CD4-positive, alpha-beta T cell treated with Interferon alpha-2 for 1 hour (primary cell): Measurements from ENCODE around the gene GRM8.

Experiments used
- DNase-seq, 2 donors: peaks; one replicate each; pipeline ENCODE4 v3.0.0-alpha.2; 2020 to 2022

GRM8 gene

DNA sequence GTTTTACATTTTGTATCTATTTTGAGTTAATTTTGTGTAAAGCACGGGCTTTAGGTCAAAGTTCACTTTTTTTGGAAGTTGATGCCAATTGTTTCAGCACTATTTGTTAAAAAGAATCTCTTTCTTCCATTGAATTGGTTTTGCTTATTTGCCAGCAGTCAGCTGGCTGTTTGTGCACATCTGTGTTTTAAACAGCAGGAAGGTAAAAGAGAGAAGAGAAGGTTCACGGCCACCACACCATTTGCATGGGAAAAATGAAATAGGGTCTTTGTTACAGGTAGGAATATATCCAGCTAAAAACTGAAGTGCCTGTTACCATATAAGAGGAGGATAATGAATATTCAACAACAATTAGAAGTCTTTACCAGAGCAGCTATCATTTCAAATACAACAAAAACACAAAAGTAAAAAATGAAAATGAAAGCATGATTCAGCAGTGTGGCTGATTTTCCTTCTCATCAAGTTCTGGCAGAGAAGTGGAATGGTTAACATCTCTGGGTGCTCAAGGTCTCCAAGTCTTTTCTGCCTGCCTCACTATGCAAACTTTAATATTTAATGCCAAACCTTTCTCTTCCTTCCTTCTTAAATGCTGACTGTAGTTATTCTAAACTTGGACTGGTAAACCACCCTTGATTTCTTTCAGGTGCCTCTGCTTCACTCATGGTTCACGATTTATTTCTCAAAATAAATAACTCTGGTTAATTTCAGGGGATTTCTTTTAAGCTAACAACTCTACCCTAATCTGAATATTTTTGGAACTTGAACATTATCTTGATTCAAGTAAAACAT, 841.5 kb downstream of the GRM8 start:
- DNase-seq, result no peak

DNA sequence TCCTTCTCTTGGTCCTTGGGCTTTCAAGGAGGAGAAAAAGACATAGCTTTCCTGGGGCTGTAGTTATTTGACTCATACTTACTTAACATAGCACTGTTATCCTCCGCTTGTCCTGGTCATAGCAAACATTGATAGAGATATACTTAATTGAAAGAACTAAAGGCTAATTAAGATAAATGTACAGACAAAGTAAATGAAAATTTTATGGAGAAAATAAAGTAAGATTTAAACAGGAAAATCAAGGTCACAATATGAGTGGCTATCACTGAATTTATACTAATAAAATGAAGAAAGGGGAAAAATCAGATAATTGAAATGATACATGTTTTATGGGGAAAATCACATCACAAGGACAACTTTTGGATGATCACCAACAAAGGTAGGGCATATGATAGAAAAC, 849.7 kb downstream of the GRM8 start:
- DNase-seq, result no peak

DNA sequence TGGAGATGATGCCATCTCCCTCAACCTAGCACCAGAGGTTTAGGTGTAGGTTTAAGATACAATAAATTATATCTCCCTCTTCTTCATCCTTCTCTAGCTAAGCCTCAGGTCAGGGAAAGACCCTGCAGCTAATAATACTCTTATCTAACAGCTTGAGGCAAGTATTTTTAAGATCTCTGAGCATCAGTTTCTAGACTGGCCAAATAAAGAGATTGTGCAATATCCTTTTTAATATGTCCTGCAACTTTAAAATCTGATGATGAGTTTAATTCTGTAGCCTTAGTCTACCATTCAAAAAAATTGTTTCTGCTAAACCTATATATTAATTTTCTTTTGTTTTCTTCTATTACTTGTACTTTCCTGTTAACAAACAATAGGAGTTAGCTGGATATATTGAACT, 850.8 kb downstream of the GRM8 start:
- DNase-seq, result no peak

DNA sequence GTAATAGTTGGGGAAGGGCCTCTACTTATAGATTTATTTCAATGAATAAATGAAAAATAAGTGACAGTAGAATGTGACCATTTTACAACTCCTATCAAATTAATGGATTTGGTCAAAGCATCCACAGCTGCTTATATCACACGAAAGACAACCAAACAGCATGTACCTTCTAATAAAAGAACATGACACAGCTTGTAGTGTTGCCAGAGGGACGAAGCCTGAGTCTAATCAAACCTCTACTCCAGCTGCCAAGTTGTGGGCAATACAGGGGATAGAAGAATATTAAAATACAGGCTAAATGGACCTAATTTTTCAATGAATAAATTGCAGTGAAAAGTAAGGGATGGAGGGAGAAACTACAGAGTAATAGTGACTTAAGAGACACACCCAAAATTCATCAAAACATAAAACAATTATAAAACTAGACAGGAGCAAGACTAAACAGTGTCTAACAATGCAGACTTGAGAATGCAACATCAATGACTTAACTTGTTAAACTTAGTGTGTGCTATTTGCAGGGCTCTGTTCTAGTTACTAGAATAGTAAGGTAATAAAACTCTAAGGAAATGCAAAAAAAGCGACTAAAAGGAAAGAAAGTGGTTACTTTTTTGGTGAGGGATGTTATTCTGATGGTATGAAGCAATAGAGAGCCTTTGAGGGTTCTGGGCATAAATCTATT, 853.8 kb downstream of the GRM8 start:
- DNase-seq, result no peak

DNA sequence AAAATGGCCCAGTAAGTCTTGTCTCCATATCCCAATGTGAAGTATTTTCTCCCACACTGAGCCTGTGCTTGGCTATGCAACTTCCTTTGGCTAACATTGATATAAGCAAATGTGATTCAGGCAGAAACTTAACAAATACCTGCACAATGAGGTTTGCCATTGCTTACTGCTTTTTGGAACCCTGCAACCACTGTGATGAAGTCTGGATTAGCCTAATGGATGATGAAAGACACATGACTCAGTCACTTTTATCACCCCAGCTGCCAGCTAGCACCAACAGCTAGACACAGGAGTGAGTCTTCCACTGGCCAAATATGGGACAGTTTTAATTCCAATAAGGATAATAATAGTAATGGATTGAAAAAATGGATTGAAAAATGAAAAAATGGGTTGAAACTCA, 854.5 kb downstream of the GRM8 start:
- DNase-seq, result no peak

DNA sequence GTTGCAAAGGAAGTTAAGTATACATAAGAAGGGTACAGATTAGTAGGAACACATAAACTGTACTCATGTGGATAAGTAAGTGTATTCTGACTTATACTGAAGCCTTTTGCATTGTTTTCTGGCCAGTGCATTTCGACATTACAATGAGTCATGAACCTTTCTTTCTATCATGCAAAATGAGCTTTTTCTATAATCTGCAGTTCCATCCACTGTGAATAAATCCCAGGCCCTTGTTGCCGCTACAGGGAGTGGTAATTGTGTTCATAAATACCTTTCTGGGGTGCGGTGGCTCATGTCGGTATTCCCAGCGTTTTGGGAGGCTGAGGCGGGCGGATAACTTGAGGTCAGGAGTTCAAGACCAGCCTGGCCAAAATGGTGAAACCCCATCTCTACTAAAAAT, 858.3 kb downstream of the GRM8 start:
- no peak for DNase-seq
